RWPE2 (cell line): ENCODE data around the gene DLG4.

Experiments
- ATAC-seq: fragments of 200-7000 bp; cut with Tn5 transposase; 3 replicates; pipeline ENCODE4 v1.9.1; 2021; ENCODE audit warnings: low read depth
- DNase-seq: peaks from one replicate; pipeline ENCODE4 v3.0.0-alpha.2; 2020; ENCODE audit warnings: low spot score
- H3K27ac ChIP-seq: fragments of 450-650 bp; 2 replicates; pipeline ENCODE4 v1.5.1; 2017; ENCODE audit warnings: mild to moderate bottlenecking; ENCODE audit not compliant: poor library complexity, severe bottlenecking
- H3K27me3 ChIP-seq: fragments of 250-450 bp; sonication (Bioruptor Pico); 2 replicates; pipeline ENCODE4 v1.5.1; 2021; ENCODE audit warnings: mild to moderate bottlenecking, moderate library complexity; ENCODE audit not compliant: insufficient read depth, poor library complexity, severe bottlenecking
- H3K36me3 ChIP-seq: fragments of 250-450 bp; sonication (Bioruptor Pico); 2 replicates; pipeline ENCODE4 v1.5.1; 2020; ENCODE audit warnings: low read depth, mild to moderate bottlenecking, moderate library complexity
- H3K4me1 ChIP-seq: fragments of 250-450 bp; sonication (Bioruptor Pico); 2 replicates; pipeline ENCODE4 v1.5.1; 2021; ENCODE audit warnings: mild to moderate bottlenecking, moderate library complexity; ENCODE audit not compliant: insufficient read depth, poor library complexity, severe bottlenecking
- H3K4me3 ChIP-seq: fragments of 250-450 bp; sonication (Bioruptor Pico); 2 replicates; pipeline ENCODE4 v1.5.1; 2021; ENCODE audit warnings: mild to moderate bottlenecking, moderate library complexity; ENCODE audit not compliant: severe bottlenecking
- H3K9me3 ChIP-seq: fragments of 250-450 bp; sonication (Bioruptor Pico); 2 replicates; pipeline ENCODE4 v1.5.1; 2021; ENCODE audit warnings: mild to moderate bottlenecking, moderate library complexity; ENCODE audit not compliant: severe bottlenecking
- TF ChIP-seq, protein P1 (sequence below): fragments of 450-650 bp; IDR thresholded peaks from one replicate; pipeline ENCODE4 v1.5.1; 2017; ENCODE audit warnings: mild to moderate bottlenecking, moderate library complexity; ENCODE audit not compliant: poor library complexity, severe bottlenecking

The DLG4 gene

DNA sequence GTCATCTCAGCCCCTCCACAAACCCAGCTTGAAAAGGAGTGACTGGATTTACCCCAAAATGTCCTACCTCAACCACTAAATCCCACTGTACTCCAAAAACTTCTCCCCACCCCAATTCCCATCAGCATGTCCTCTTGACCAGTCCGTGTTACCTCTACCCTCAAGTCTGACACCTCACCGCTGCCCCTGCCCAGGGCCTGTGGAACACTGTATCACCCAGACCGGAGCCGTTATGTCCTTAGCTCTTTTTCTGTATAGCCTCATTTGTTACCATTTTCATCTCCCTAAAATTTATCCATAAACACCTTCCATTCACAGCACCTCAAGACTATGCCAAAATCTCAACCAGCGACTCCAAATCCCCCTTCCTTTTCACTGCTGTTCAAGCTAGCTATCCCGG, 17.2 kb upstream of the DLG4 start:
- Histone ChIP-seq H3K4me3 (no peak overlapping the region), H3K36me3 (peaks cover 43% of the 10 kb centered on the region), H3K9me3 (no peaks in the 10 kb centered on the region), H3K27me3 (no peaks in the 10 kb centered on the region), H3K27ac (peak overlapping the region; percentile 92), H3K4me1 (peaks cover 13% of the 10 kb centered on the region)
- TF ChIP-seq, protein P1, sequence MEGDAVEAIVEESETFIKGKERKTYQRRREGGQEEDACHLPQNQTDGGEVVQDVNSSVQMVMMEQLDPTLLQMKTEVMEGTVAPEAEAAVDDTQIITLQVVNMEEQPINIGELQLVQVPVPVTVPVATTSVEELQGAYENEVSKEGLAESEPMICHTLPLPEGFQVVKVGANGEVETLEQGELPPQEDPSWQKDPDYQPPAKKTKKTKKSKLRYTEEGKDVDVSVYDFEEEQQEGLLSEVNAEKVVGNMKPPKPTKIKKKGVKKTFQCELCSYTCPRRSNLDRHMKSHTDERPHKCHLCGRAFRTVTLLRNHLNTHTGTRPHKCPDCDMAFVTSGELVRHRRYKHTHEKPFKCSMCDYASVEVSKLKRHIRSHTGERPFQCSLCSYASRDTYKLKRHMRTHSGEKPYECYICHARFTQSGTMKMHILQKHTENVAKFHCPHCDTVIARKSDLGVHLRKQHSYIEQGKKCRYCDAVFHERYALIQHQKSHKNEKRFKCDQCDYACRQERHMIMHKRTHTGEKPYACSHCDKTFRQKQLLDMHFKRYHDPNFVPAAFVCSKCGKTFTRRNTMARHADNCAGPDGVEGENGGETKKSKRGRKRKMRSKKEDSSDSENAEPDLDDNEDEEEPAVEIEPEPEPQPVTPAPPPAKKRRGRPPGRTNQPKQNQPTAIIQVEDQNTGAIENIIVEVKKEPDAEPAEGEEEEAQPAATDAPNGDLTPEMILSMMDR, result no peak
- DNase-seq (no peak), ATAC-seq (no peak)

DNA sequence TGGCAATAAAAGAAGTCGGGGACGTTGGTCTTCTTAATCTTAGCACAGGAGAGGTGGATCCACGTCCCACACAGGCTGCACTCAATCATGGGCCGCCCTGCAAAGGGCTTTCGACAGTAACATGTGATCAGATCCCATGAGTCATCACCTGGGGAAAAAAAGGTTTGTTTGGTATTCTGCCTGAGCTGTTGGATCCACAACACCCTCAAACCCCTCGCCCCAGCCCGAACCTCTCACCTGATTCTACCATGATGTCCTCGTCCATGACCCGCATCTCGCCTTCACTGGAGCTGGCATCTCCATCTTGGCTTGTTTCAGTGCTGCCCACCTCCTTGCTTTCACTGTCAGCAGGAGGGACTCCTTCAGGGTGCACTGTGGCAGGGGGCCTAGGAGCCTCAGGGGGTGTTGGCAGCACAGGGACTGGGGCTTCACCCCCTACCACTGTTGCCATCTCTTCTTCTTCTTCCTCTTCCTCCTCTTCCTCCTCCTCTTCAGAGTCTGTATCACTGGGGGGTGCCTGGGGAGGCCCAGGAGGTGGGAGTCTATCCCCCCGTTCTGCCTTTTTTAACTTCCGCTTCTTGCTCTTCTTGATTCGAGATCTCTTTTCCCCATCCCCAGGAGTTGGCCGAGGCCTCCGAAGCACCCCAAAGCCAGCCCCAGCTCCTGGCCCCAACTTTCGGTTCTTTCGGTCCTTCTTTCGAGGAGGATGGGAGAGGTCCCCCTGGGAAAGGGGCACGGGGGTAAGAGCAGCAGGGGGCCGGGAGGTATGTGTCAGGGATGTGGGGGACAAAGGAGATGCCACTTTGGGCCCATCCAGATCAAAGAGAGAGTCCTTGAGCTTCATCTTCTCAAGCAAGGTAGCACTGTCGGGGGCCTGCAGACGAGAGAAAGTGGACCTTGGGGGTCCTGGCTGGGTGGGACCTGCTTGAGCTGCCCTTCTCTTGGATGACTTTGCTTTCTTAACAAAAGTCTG, 16.3 kb upstream of the DLG4 start:
- Histone ChIP-seq H3K27ac (peak overlapping the region; percentile 72), H3K4me3 (no peak overlapping the region), H3K9me3 (no peaks in the 10 kb centered on the region), H3K36me3 (peaks cover 43% of the 10 kb centered on the region), H3K4me1 (peaks cover 13% of the 10 kb centered on the region), H3K27me3 (no peaks in the 10 kb centered on the region)
- DNase-seq (no peak), ATAC-seq (no peak)
- TF ChIP-seq, protein P1, result no peak

DNA sequence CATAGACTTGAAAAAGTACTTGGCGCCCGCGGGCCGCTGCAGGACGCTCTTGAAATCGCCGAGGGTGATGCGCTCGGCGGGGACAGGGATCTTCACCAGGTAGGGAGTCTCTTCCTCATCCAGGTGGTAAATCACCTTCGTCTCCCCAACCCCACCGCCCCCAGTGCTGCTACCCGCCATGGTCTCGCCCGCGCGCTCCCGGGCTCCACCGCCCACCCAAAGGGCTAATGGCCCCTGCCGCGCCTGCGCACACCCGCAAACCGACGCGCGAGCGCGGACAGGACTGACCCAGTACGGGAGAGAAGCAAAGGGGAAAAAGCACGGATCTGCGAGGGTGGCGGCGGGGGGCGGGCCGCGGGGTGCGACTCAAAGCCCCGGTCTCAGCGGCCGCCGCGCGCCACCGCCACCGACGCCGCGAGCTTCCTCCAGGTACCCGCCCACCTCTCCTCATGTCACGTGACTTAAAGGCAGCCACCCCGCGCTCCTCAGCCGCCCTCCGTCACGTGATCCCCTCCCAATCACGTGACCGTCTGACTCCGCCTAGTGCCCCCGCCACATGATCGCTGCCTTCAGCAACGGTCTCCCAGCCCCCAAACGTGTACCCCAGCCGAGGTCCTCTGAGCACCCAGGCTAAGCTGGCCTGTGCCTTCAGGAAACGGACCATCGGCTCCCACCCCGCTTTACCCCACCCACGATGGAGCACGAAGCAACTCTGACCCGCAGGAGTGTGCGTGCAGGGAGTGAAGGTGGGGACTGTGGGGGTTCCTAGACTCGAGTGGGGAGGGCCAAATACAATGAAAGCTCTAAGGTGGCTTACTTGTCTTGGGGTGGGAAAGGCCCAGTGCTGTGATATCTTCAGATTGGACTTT, 14.7 kb upstream of the DLG4 start, which contains the start of gene DVL2:
DVL2 (minus strand) TSS at position 435 of the 869 bp plus-strand sequence; CDS start at position 180, 255 bp downstream.
- peak; percentile 95 for DNase-seq
- peaks cover 13% of the 10 kb centered on the region for H3K4me1 ChIP-seq
- peak within 1 kb of the TSS; percentile 88 for H3K4me3 ChIP-seq
- TF ChIP-seq, protein P1, result no peak
- H3K27ac ChIP-seq, result peak within 1 kb of the TSS; percentile 72
- peaks cover 47% of the 10 kb centered on the region for H3K36me3 ChIP-seq
- no peaks in the 10 kb centered on the region for H3K9me3 ChIP-seq
- no peaks in the 10 kb centered on the region for H3K27me3 ChIP-seq
- ATAC-seq, result peak; percentile 46

DNA sequence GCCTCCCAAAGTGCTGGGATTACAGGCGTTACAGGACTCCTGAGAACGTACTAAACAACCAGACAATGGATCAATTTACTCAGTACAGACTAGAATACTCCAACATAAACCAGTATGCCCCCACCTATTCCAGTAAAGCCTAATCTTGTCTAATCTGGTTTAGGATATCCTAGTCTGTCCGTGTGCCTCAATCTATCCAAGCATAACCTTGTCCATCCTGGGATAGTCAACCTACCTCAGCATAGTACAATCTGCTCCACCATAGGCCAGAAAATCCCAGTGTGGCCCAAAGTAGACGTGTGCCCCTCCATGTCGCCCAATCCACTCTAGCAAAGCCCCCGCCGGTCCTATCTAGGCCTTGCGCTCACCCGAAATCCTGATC, 14.1 kb upstream of the DLG4 start:
- no peaks in the 10 kb centered on the region for H3K9me3 ChIP-seq
- no peaks in the 10 kb centered on the region for H3K27me3 ChIP-seq
- peak overlapping the region; percentile 72 for H3K27ac ChIP-seq
- H3K4me3 ChIP-seq, result peak overlapping the region; percentile 88
- no peak for DNase-seq
- H3K36me3 ChIP-seq, result peaks cover 53% of the 10 kb centered on the region
- TF ChIP-seq, protein P1, result no peak
- ATAC-seq, result peak; percentile 15
- H3K4me1 ChIP-seq, result peaks cover 13% of the 10 kb centered on the region
